K562 (cell line): ENCODE results near the gene DNAJC1. TPM values are rescaled to one million over a fixed set of nuclear protein-coding genes. Genes with fewer than 3 reads are reported as not detected.

Source experiments
- ARID1B ChIP-seq: fragments of 450-650 bp; IDR thresholded peaks from 2 replicates; pipeline ENCODE4 v1.6.1; 2016; ENCODE audit warnings: antibody characterized with exemption, mild to moderate bottlenecking, inconsistent platforms
- CREBBP ChIP-seq: IDR thresholded peaks from one replicate; pipeline ENCODE4 v1.6.1; 2012; ENCODE audit warnings: low read depth, mild to moderate bottlenecking, control low read depth, inconsistent platforms, low read length
- CUX1 ChIP-seq: fragments of 200-800 bp; sonication (Bioruptor generic); IDR thresholded peaks from 2 replicates; pipeline ENCODE4 v1.6.1; 2016; ENCODE audit warnings: missing genetic modification characterization, missing compliant biosample characterization
- DDX20 ChIP-seq: fragments of 450-650 bp; IDR thresholded peaks from 2 replicates; pipeline ENCODE4 v1.6.1; 2016; ENCODE audit warnings: missing genetic modification characterization, low read depth, mild to moderate bottlenecking, missing compliant biosample characterization, moderate library complexity
- EP400 ChIP-seq: fragments of 450-650 bp; IDR thresholded peaks from 2 replicates; pipeline ENCODE4 v1.6.1; 2017; ENCODE audit warnings: antibody characterized with exemption, mild to moderate bottlenecking, moderate library complexity
- ERF ChIP-seq: fragments of 450-650 bp; formaldehyde crosslinking; IDR thresholded peaks from 2 replicates; pipeline ENCODE4 v1.4.0; 2020; ENCODE audit warnings: mild to moderate bottlenecking, mixed read lengths
- ETS2 ChIP-seq: IDR thresholded peaks from 2 replicates; pipeline ENCODE4 v1.6.1; 2016; ENCODE audit warnings: borderline replicate concordance, missing genetic modification characterization, mild to moderate bottlenecking, moderate library complexity, missing compliant biosample characterization; ENCODE audit not compliant: poor library complexity, severe bottlenecking
- RAD51 ChIP-seq: fragments of 450-650 bp; IDR thresholded peaks from 2 replicates; pipeline ENCODE4 v1.7.1; 2016; ENCODE audit warnings: low read depth, mild to moderate bottlenecking, borderline replicate concordance
- RUNX1 ChIP-seq: sonication (generic); IDR thresholded peaks from 2 replicates; pipeline ENCODE4 v1.6.1; 2016; ENCODE audit warnings: antibody characterized with exemption, low read depth
- SPI1 ChIP-seq: IDR thresholded peaks from 2 replicates; pipeline ENCODE4 v1.6.1; 2011; ENCODE audit warnings: low read depth, low read length, control low read depth, borderline replicate concordance
- TAF9B ChIP-seq: fragments of 450-650 bp; IDR thresholded peaks from 2 replicates; pipeline ENCODE4 v1.6.1; 2018; ENCODE audit warnings: mild to moderate bottlenecking; ENCODE audit not compliant: partially characterized antibody
- ZNF124 ChIP-seq: sonication (generic); formaldehyde crosslinking; IDR thresholded peaks from 2 replicates; pipeline ENCODE4 v1.8.1; 2022; ENCODE audit warnings: missing genetic modification reagents
- ZNF197 ChIP-seq: fragments of 200-800 bp; sonication (Bioruptor generic); IDR thresholded peaks from 2 replicates; pipeline ENCODE4 v1.6.1; 2016; ENCODE audit warnings: low read depth, missing genetic modification characterization, missing compliant biosample characterization
- ZNF239 ChIP-seq: fragments of 250-450 bp; sonication (Bioruptor Pico); IDR thresholded peaks from 2 replicates; pipeline ENCODE4 v1.4.0; 2020; ENCODE audit warnings: mild to moderate bottlenecking
- ZZZ3 ChIP-seq: fragments of 450-650 bp; IDR thresholded peaks from 2 replicates; pipeline ENCODE4 v1.6.1; 2016; ENCODE audit warnings: antibody characterized with exemption, mild to moderate bottlenecking, moderate library complexity
- polyA plus RNA-seq, 8 experiments: library from polyadenylated mRNA; depleted of rRNA in 4 of 8; stranded (reverse) in 5 of 8; unstranded in 3 of 8; fragments of >200 nt; fragmentation: Nextera tagmentation in 2 of 8; fragmentation: Illumina TruSeq in 1 of 8; extraction: Ambion mirVana in 2 of 8; extraction: Trizol in 1 of 8; gene quantifications; 2 replicates each; pipeline versions ENCODE4 v1.2.1 to v1.2.3, GENCODE V29; 2011 to 2014; ENCODE audit warnings: inconsistent platforms in 1 of 8, missing spikeins in 1 of 8
- total RNA-seq, 7 experiments: library from RNA; depleted of rRNA in 6 of 7; stranded (reverse); fragments of >200 nt in 6 of 7; fragmentation: Illumina TruSeq in 2 of 7; extraction: Trizol in 2 of 7; gene quantifications; 2 replicates each; pipeline versions ENCODE4 v1.2.1 to v1.2.3, GENCODE V29; 2011 to 2021; ENCODE audit warnings: low replicate concordance in 1 of 7
- TF ChIP-seq, protein P1 (sequence below): sonication (generic); formaldehyde crosslinking; IDR thresholded peaks from 2 replicates; pipeline ENCODE4 v1.8.0; 2022; ENCODE audit warnings: mild to moderate bottlenecking, missing genetic modification reagents
- TF ChIP-seq, protein P2 (sequence below), 2 experiments: fragments of 450-650 bp; IDR thresholded peaks; 2 replicates each; pipeline ENCODE4 v1.6.1; 2018; ENCODE audit warnings: mild to moderate bottlenecking in 2 of 2, low read depth in 1 of 2; ENCODE audit not compliant: partially characterized antibody in 2 of 2

The DNAJC1 gene
- total and polyA plus RNA-seq, 9 of the 15 experiments (the other 6 are each of a cell fraction or from before 2014, with no cell fraction given), result 5.4 to 77.6 (median 40.3) TPM

DNA sequence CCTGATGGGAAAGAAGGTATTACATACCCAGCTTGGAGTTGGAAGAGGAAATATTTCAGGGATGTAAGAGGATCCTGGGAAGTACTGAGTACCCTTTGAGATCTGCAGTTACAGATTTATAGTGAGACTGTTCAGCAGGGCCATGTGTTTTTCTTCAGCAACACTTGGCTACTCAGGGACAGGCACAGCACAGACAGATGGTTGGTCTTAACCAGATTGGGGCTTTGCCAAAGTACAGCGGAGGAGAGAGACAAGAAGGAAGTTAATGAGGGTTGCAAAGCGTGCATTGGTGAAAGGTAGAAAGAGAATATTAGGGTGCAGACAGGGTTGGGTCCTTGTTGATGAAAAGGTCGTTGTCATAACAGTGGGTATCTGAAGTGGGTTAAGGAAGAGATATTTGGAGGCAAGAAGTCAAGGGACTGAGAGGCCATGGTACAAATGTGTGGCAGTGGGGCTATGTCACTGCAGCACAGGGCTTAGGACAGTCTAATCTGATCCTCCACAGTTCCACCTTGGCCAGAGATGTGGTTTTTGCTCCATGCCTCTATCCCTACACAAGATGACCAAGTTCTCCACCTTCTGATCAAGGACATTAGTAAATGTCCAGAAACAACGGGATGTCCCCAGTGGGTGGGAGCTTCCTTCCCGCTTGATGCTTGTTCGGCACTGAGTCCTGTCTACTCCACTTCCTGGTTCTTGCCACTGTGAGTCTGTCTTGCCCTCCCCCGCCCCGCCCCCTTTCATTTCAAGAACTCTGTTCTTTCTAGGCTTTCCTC, 18.9 kb upstream of the DNAJC1 start (continued):
- no peak for TF ChIP-seq CUX1 (CRISPR knock-in tag)
- no peak for TF ChIP-seq ETS2 (tag)
- no peak for TF ChIP-seq EP400
- peak; percentile 37 for TF ChIP-seq TAF9B
- TF ChIP-seq ZZZ3, result no peak
- TF ChIP-seq ARID1B, result 0 out of 2 replicates have a peak, but pooled peaks have one; percentile 6
- TF ChIP-seq RUNX1, result no peak
- no peak for TF ChIP-seq DDX20 (tag)
- TF ChIP-seq, protein P1, sequence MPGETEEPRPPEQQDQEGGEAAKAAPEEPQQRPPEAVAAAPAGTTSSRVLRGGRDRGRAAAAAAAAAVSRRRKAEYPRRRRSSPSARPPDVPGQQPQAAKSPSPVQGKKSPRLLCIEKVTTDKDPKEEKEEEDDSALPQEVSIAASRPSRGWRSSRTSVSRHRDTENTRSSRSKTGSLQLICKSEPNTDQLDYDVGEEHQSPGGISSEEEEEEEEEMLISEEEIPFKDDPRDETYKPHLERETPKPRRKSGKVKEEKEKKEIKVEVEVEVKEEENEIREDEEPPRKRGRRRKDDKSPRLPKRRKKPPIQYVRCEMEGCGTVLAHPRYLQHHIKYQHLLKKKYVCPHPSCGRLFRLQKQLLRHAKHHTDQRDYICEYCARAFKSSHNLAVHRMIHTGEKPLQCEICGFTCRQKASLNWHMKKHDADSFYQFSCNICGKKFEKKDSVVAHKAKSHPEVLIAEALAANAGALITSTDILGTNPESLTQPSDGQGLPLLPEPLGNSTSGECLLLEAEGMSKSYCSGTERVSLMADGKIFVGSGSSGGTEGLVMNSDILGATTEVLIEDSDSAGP (CRISPR knock-in tag), result no peak
- TF ChIP-seq SPI1, result peak; percentile 77
- TF ChIP-seq ERF (CRISPR knock-in tag), result no peak
- TF ChIP-seq ZNF239 (CRISPR knock-in tag), result no peak
- TF ChIP-seq, protein P2, sequence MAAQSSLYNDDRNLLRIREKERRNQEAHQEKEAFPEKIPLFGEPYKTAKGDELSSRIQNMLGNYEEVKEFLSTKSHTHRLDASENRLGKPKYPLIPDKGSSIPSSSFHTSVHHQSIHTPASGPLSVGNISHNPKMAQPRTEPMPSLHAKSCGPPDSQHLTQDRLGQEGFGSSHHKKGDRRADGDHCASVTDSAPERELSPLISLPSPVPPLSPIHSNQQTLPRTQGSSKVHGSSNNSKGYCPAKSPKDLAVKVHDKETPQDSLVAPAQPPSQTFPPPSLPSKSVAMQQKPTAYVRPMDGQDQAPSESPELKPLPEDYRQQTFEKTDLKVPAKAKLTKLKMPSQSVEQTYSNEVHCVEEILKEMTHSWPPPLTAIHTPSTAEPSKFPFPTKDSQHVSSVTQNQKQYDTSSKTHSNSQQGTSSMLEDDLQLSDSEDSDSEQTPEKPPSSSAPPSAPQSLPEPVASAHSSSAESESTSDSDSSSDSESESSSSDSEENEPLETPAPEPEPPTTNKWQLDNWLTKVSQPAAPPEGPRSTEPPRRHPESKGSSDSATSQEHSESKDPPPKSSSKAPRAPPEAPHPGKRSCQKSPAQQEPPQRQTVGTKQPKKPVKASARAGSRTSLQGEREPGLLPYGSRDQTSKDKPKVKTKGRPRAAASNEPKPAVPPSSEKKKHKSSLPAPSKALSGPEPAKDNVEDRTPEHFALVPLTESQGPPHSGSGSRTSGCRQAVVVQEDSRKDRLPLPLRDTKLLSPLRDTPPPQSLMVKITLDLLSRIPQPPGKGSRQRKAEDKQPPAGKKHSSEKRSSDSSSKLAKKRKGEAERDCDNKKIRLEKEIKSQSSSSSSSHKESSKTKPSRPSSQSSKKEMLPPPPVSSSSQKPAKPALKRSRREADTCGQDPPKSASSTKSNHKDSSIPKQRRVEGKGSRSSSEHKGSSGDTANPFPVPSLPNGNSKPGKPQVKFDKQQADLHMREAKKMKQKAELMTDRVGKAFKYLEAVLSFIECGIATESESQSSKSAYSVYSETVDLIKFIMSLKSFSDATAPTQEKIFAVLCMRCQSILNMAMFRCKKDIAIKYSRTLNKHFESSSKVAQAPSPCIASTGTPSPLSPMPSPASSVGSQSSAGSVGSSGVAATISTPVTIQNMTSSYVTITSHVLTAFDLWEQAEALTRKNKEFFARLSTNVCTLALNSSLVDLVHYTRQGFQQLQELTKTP (IDR thresholded peaks at IDR 0.05; ENCODE audit: low read depth in 1 of 2, partially characterized antibody in 2 of 2), result no peak
- no peak for TF ChIP-seq RAD51
- no peak for TF ChIP-seq CREBBP
- TF ChIP-seq ZNF124 (CRISPR knock-in tag), result no peak
- TF ChIP-seq ZNF197 (CRISPR knock-in tag), result no peak
